H1 (cell line): ENCODE measurements around the gene HSPA2. TPM values are rescaled to one million over a fixed set of nuclear protein-coding genes. Genes with fewer than 3 reads are reported as not detected.

Source experiments
- CTCF ChIA-PET: fragments of 300-600 bp; sonication (Branson Sonifier 250); formaldehyde crosslinking; loops from one replicate; lab custom pipeline; 2021; ENCODE audit not compliant: partially characterized antibody; lab: Charles Lee
- POLR2A ChIA-PET: fragments of 300-600 bp; sonication (Branson Sonifier 250); formaldehyde crosslinking; loops from one replicate; lab custom pipeline; 2021; ENCODE audit warnings: inconsistent platforms; ENCODE audit not compliant: partially characterized antibody; lab: Charles Lee
- DNase-seq, 2 experiments: peaks; one replicate each; pipeline versions ENCODE4 v3.0.0 to v3.0.0-alpha.2; 2010 to 2022; ENCODE audit warnings: low spot score in 2 of 2, low read depth in 1 of 2, mixed read lengths in 1 of 2
- FAIRE-seq: peaks from 2 replicates; lab custom pipeline; 2011; peaks lifted over from hg19 to GRCh38; lab: Jason Lieb, UNC
- H2AFZ ChIP-seq: 2 replicates; pipeline ENCODE4 v1.8.1; 2012; ENCODE audit warnings: low read length, inconsistent platforms
- H2AK5ac ChIP-seq: 2 replicates; pipeline ENCODE4 v1.6.1; 2013; ENCODE audit warnings: low read depth, low read length
- H2BK120ac ChIP-seq: replicated peaks from 2 replicates; pipeline ENCODE3; 2013; ENCODE audit warnings: low read depth, low read length, inconsistent platforms
- H2BK12ac ChIP-seq: 2 replicates; pipeline ENCODE4 v1.6.1; 2013; ENCODE audit warnings: low read depth, low read length
- H2BK15ac ChIP-seq: 2 replicates; pipeline ENCODE4 v1.6.1; 2013; ENCODE audit warnings: low read length
- H2BK20ac ChIP-seq: 2 replicates; pipeline ENCODE4 v1.6.1; 2013; ENCODE audit warnings: low read length
- H2BK5ac ChIP-seq: 2 replicates; pipeline ENCODE4 v1.6.1; 2013; ENCODE audit warnings: low read depth, low read length
- H3K14ac ChIP-seq: 2 replicates; pipeline ENCODE4 v1.6.1; 2013; ENCODE audit warnings: inconsistent platforms; ENCODE audit not compliant: insufficient read length
- H3K18ac ChIP-seq: 2 replicates; pipeline ENCODE4 v1.6.1; 2013; ENCODE audit warnings: low read length; ENCODE audit errors: extremely low read depth
- H3K23ac ChIP-seq: 2 replicates; pipeline ENCODE4 v1.6.1; 2013; ENCODE audit warnings: inconsistent platforms; ENCODE audit not compliant: insufficient read length
- H3K23me2 ChIP-seq: 2 replicates; pipeline ENCODE4 v1.6.1; 2013; ENCODE audit warnings: low read depth, low read length
- H3K27ac ChIP-seq: 2 replicates; pipeline ENCODE4 v1.6.1; 2011; ENCODE audit warnings: low read depth, low read length, inconsistent platforms
- H3K27me3 ChIP-seq, 4 experiments: replicated peaks in 1 of 4; 1 replicate in 1 of 4; 2 replicates in 3 of 4; pipeline versions ENCODE4 v1.6.1 to v1.8.1; 2011 to 2013; ENCODE audit warnings: low read length in 3 of 4, mild to moderate bottlenecking in 3 of 4, inconsistent platforms in 2 of 4, mixed read lengths in 2 of 4, moderate library complexity in 1 of 4; ENCODE audit not compliant: control insufficient read depth in 3 of 4, insufficient read depth in 3 of 4; ENCODE audit errors: extremely low read depth in 1 of 4
- H3K36me3 ChIP-seq, 4 experiments: 2 replicates each; pipeline versions ENCODE4 v1.6.1 to v1.8.1; 2011 to 2013; ENCODE audit warnings: mild to moderate bottlenecking in 4 of 4, low read length in 3 of 4, moderate library complexity in 2 of 4, control low read depth in 1 of 4, inconsistent platforms in 1 of 4; ENCODE audit not compliant: insufficient read depth in 4 of 4, control insufficient read depth in 2 of 4
- H3K4ac ChIP-seq: replicated peaks from 2 replicates; pipeline ENCODE3; 2013; ENCODE audit warnings: low read length, low read depth, mixed read lengths, inconsistent platforms; ENCODE audit not compliant: insufficient read length
- H3K4me1 ChIP-seq, 4 experiments: replicated peaks in 1 of 4; 1 replicate in 1 of 4; 2 replicates in 3 of 4; pipeline versions ENCODE4 v1.6.1 to v1.8.1; 2011 to 2013; ENCODE audit warnings: low read length in 3 of 4, inconsistent platforms in 2 of 4, mixed read lengths in 1 of 4; ENCODE audit not compliant: insufficient read depth in 4 of 4, control insufficient read depth in 3 of 4
- H3K4me2 ChIP-seq, 2 experiments: 2 replicates each; pipeline versions ENCODE4 v1.6.1 to v1.8.1; 2011 to 2013; ENCODE audit warnings: low read depth in 2 of 2, low read length in 2 of 2, control low read depth in 1 of 2, inconsistent platforms in 1 of 2, mild to moderate bottlenecking in 1 of 2; ENCODE audit not compliant: insufficient read depth in 1 of 2
- H3K4me3 ChIP-seq, 4 experiments: fragments of 200-600, 300-600 bp in 1 of 4; sonication (generic), shearing (Covaris generic), sonication (Bioruptor Twin) in 1 of 4; 2 replicates each; pipeline versions ENCODE4 v1.5.1 to v1.8.1; 2011 to 2016; ENCODE audit warnings: low read length in 4 of 4, low read depth in 3 of 4, control low read depth in 2 of 4, inconsistent platforms in 2 of 4, mild to moderate bottlenecking in 2 of 4, mixed read lengths in 1 of 4, moderate library complexity in 1 of 4; ENCODE audit not compliant: insufficient read depth in 2 of 4; ENCODE audit errors: extremely low read depth in 1 of 4
- H3K56ac ChIP-seq: replicated peaks from 2 replicates; pipeline ENCODE3; 2013; ENCODE audit warnings: low read depth, mild to moderate bottlenecking, mixed read lengths, low read length, inconsistent platforms; ENCODE audit not compliant: insufficient read length
- H3K79me1 ChIP-seq: 2 replicates; pipeline ENCODE4 v1.6.1; 2013; ENCODE audit warnings: low read depth, low read length, control low read depth
- H3K79me2 ChIP-seq, 2 experiments: 2 replicates each; pipeline versions ENCODE4 v1.6.1 to v1.8.1; 2012 to 2013; ENCODE audit warnings: low read length in 2 of 2, mild to moderate bottlenecking in 2 of 2, inconsistent platforms in 1 of 2; ENCODE audit not compliant: insufficient read depth in 2 of 2, control insufficient read depth in 1 of 2
- H3K9ac ChIP-seq, 4 experiments: replicated peaks in 1 of 4; 1 replicate in 1 of 4; 2 replicates in 3 of 4; pipeline versions ENCODE4 v1.6.1 to v1.8.1; 2011 to 2013; ENCODE audit warnings: low read depth in 3 of 4, low read length in 3 of 4, control low read depth in 2 of 4, mild to moderate bottlenecking in 2 of 4, moderate library complexity in 2 of 4, inconsistent platforms in 1 of 4; ENCODE audit errors: extremely low read depth in 1 of 4
- H3K9me3 ChIP-seq, 2 experiments: 2 replicates each; pipeline versions ENCODE4 v1.6.1 to v1.8.1; 2012 to 2013; ENCODE audit warnings: mild to moderate bottlenecking in 2 of 2, moderate library complexity in 2 of 2, control low read depth in 1 of 2, inconsistent platforms in 1 of 2, low read depth in 1 of 2, low read length in 1 of 2, mixed read lengths in 1 of 2; ENCODE audit not compliant: insufficient read depth in 2 of 2
- H4K20me1 ChIP-seq, 2 experiments: replicated peaks in 1 of 2; 2 replicates each; pipeline versions ENCODE3 to v1.8.1; 2011 to 2013; ENCODE audit warnings: inconsistent platforms in 2 of 2, low read length in 2 of 2, mild to moderate bottlenecking in 1 of 2; ENCODE audit not compliant: insufficient read depth in 2 of 2, control insufficient read depth in 1 of 2
- H4K5ac ChIP-seq: 2 replicates; pipeline ENCODE4 v1.6.1; 2013; ENCODE audit warnings: low read length, low read depth, mixed read lengths, inconsistent platforms; ENCODE audit not compliant: insufficient read length
- H4K8ac ChIP-seq: 2 replicates; pipeline ENCODE4 v1.8.0; 2013; ENCODE audit warnings: mild to moderate bottlenecking, moderate library complexity, low read length, inconsistent platforms; ENCODE audit not compliant: insufficient read depth; ENCODE audit errors: extremely low read depth
- H4K91ac ChIP-seq: replicated peaks from 2 replicates; pipeline ENCODE3; 2013; ENCODE audit warnings: low read length, mixed read lengths, inconsistent platforms; ENCODE audit not compliant: insufficient read length
- BRCA1 ChIP-seq: IDR thresholded peaks from 2 replicates; pipeline ENCODE4 v1.6.1; 2012; ENCODE audit warnings: low read depth, low read length, improper control_type of control experiment
- KDM4A ChIP-seq: IDR thresholded peaks from one replicate; pipeline ENCODE4 v1.7.1; 2012; ENCODE audit warnings: low read depth, mild to moderate bottlenecking, moderate library complexity, low read length, inconsistent platforms; ENCODE audit not compliant: severe bottlenecking
- SP1 ChIP-seq: IDR thresholded peaks from 2 replicates; pipeline ENCODE4 v1.6.1; 2011; ENCODE audit warnings: low read depth, low read length
- WGBS, 2 experiments: shearing (Covaris generic) in 1 of 2; methylation state at CpG; one replicate each; pipeline versions ENCODE4 v1.1.6 to v1.1.7; 2013 to 2015; ENCODE audit warnings: low lambda C conversion rate in 2 of 2, mixed read lengths in 2 of 2, inconsistent platforms in 1 of 2, low coverage in 1 of 2, missing lambda C conversion rate in 1 of 2; ENCODE audit not compliant: insufficient replicate concordance in 2 of 2, insufficient coverage in 1 of 2, insufficient read length in 1 of 2; ENCODE audit errors: extremely low coverage in 1 of 2, missing lambda C conversion rate in 1 of 2; 5-methylcytosine and 5-hydroxymethylcytosine counted together
- polyA plus RNA-seq, 7 experiments: library from polyadenylated mRNA; depleted of rRNA in 3 of 7; stranded (reverse) in 5 of 7; unstranded in 2 of 7; fragments of >200 nt in 5 of 7; fragments of 200-250 nt in 2 of 7; gene quantifications; 1 replicate in 5 of 7; 2 replicates in 1 of 7; 4 replicates in 1 of 7; pipeline versions ENCODE4 v1.2.1 to v1.2.3, GENCODE V29; 2011 to 2013; ENCODE audit warnings: missing spikeins in 2 of 7, mixed read lengths in 2 of 7
- total RNA-seq: library from RNA; stranded (reverse); fragmentation: NEBNext Ultra II Directional; extraction: Animal tissue kit (Norgen Biotek cat#: 25700); gene quantifications from 2 replicates; pipeline ENCODE4 v1.2.1, GENCODE V29; 2021

The HSPA2 gene
- total and polyA plus RNA-seq, 2 of the 8 experiments (the other 6 are each of a cell fraction or from before 2014, with no cell fraction given), result 30.5 to 82.9 TPM

- Histone ChIP-seq H2BK5ac (no peak overlapping the region), H3K9me3 (no peaks in the 10 kb centered on the region), H3K79me1 (no peaks in the 10 kb centered on the region), H2BK120ac (no peak overlapping the region), H3K4ac (no peak overlapping the region), H3K4me1 (peaks cover 0 to 7% (median 0%) of the 10 kb centered on the region in 4 experiments; a peak in 2 of 7 replicates), H3K18ac (no peak overlapping the region), H3K27me3 (no peaks in the 10 kb centered on the region), H3K9ac (no peak overlapping the region), H3K14ac (no peak overlapping the region), H2BK12ac (no peak overlapping the region), H4K5ac (no peak overlapping the region), H4K91ac (no peak overlapping the region), H4K20me1 (no peaks in the 10 kb centered on the region), H3K23me2 (no peaks in the 10 kb centered on the region), H2BK15ac (no peak overlapping the region), H2BK20ac (no peak overlapping the region), H3K27ac (no peak overlapping the region), H2AK5ac (no peak overlapping the region), H3K4me2 (no peak overlapping the region), H3K79me2 (no peaks in the 10 kb centered on the region), H3K56ac (no peak overlapping the region), H2AFZ (peak overlapping the region; percentile 15; the same call in 1 of the 2 replicates), H3K36me3 (no peaks in the 10 kb centered on the region), H3K23ac (no peak overlapping the region), H3K4me3 (no peak overlapping the region), H4K8ac (no peak overlapping the region)
- DNase-seq (no peak), FAIRE-seq (no peak)
- WGBS, 2 experiments, result 85% methylated on average over 6 of the region's 6 CpGs; no CpG with 5 or more reads in 1 of the 2 experiments
- ChIA-PET CTCF (interaction anchor here (1.1 kb wide), 1 partner anchor 10 kb away, joined by 3 read pairs; no protein-coding TSS in a partner anchor), POLR2A (interaction anchor here (1.4 to 2.1 kb wide), 2 partner anchors 9 to 23 kb away, joined by 4 to 7 read pairs; partner anchors contain the start of gene HSPA2)
- TF ChIP-seq KDM4A, result no peak
- TF ChIP-seq SP1, result no peak
- no peak for TF ChIP-seq BRCA1
Measured at GRCh38 chr14:64563696-64564095, 23.2 kb downstream of the HSPA2 start.
